Lower lobe of right lung (tissue), 2 donors: ENCODE measurements around the gene PARD6A. TPM values are rescaled to one million over a fixed set of nuclear protein-coding genes. Genes with fewer than 3 reads are reported as not detected.
A peak's percentile ranks its signal among the peaks of the same experiment; 100 is the strongest.

Experiments
- ATAC-seq, 2 donors: fragments of 200-7000 bp; cut with Tn5 transposase; one replicate each; pipeline ENCODE4 v1.9.1; 2020 to 2022; ENCODE audit warnings: mild to moderate bottlenecking in 2 of 2, moderate library complexity in 2 of 2
- DNase-seq: peaks from one replicate; pipeline ENCODE4 v3.0.0-alpha.2; 2020
- H3K27ac ChIP-seq: fragments of 200-600 bp; one replicate; pipeline ENCODE4 v1.8.0; 2022
- H3K27me3 ChIP-seq: fragments of 200-600 bp; one replicate; pipeline ENCODE4 v1.8.0; 2022; ENCODE audit warnings: low read depth
- H3K36me3 ChIP-seq: fragments of 200-600 bp; one replicate; pipeline ENCODE4 v1.8.0; 2022; ENCODE audit warnings: mild to moderate bottlenecking
- H3K4me1 ChIP-seq: fragments of 200-600 bp; one replicate; pipeline ENCODE4 v1.8.0; 2022
- H3K4me3 ChIP-seq: fragments of 200-600 bp; one replicate; pipeline ENCODE4 v1.8.0; 2022; ENCODE audit warnings: mild to moderate bottlenecking
- H3K9me3 ChIP-seq: fragments of 200-600 bp; one replicate; pipeline ENCODE4 v1.8.0; 2022
- CTCF ChIP-seq: fragments of 200-600 bp; IDR thresholded peaks from one replicate; pipeline ENCODE4 v1.8.0; 2022; ENCODE audit warnings: antibody characterized with exemption, mild to moderate bottlenecking
- intact Hi-C: fragments of 100-400 bp; cut with DNase I; formaldehyde crosslinking; loops from one replicate; pipeline ENCODE4 v1.11.0; 2022
- long read RNA-seq: library from polyadenylated mRNA; unstranded; transcript quantifications from one replicate; pipeline ENCODE4 v2.0.0, GENCODE V29; 2021
- total RNA-seq: library from RNA; stranded (reverse); fragmentation: NEBNext Ultra II Directional; extraction: Animal tissue kit (Norgen Biotek cat#: 25700); gene quantifications from one replicate; pipeline ENCODE4 v1.2.1, GENCODE V29; 2021
- donor health status: DM: no; HTN: yes; CAD: no; lungs with severe emphysema.

PARD6A gene, protein sequence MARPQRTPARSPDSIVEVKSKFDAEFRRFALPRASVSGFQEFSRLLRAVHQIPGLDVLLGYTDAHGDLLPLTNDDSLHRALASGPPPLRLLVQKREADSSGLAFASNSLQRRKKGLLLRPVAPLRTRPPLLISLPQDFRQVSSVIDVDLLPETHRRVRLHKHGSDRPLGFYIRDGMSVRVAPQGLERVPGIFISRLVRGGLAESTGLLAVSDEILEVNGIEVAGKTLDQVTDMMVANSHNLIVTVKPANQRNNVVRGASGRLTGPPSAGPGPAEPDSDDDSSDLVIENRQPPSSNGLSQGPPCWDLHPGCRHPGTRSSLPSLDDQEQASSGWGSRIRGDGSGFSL
- total RNA-seq, result 5.5 TPM
- long read RNA-seq, transcript PARD6A-202 (3 exons, 1,260 nt), result major isoform, 17 of 20 reads
- long read RNA-seq, partial matches to known transcripts, result 0 of 20 reads
- long read RNA-seq, other reads (novel, unspliced or antisense), result 0 of 20 reads

DNA sequence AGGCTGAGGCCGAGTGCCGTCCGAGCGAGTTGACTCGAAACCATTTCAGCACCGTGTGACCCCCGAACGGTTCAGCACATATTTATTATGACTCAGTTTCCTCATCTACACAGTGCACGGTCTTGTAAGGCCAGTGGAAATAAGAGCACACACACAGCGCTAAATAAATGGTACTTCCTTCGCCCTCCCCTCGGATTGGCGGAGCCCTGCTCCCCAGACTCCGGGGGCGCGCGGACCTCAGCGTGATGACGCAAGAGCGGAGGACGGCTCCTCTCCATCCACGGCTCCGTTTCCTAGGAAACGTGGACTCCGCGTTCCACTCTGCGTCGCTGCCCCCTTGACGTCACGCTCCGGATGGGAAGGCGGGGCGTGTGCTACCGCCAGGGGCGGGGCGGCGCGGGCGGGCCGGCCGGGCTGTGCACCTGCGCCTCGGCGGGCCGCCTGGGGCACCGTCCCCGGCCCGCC is at the start of gene PARD6A:
Gene PARD6A (plus strand): TSS at position 397 of the 465 bp plus-strand sequence. CDS start 79 bp downstream, outside the sequence.
- intact Hi-C loops, result no loop called here
- H3K4me3 ChIP-seq, result peak within 1 kb of the TSS; percentile 92
- peak; percentile 89 to 90 for ATAC-seq

DNA sequence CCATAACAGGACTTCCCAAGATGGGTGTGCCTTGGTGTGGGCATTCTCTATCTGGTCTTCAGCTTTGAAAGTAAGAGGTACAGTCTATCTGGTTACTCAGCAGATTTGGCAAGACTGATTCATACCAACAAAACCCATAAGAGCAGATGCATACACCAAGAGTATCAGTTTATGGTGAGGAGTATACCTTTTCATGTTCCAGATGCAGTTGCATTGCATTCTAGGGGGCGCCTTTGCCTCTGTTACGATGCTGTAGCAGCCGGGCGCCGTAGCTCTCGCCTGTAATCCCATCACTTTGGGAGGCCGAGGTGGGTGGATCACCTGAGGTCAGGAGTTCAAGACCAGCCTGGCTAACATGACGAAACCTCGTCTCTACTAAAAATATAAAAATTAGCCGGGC is 47.0 kb upstream of the PARD6A start:
- ATAC-seq (no peak), DNase-seq (no peak)
- TF ChIP-seq CTCF, result no peak
- H3K36me3 ChIP-seq, result peaks cover 79% of the 10 kb centered on the region
- H3K4me1 ChIP-seq, result no peaks in the 10 kb centered on the region
- H3K27me3 ChIP-seq, result no peaks in the 10 kb centered on the region
- no peak overlapping the region for H3K4me3 ChIP-seq
- H3K9me3 ChIP-seq, result no peaks in the 10 kb centered on the region
- intact Hi-C loops, result no loop called here
- no peak overlapping the region for H3K27ac ChIP-seq

More for the DNA sequence above, at the start of gene PARD6A:
- Histone ChIP-seq H3K27ac (peak within 1 kb of the TSS; percentile 94), H3K9me3 (no peaks in the 10 kb centered on the region), H3K27me3 (no peaks in the 10 kb centered on the region), H3K36me3 (peaks cover 34% of the 10 kb centered on the region), H3K4me1 (peaks cover 24% of the 10 kb centered on the region)
- DNase-seq, result peak; percentile 97
- TF ChIP-seq CTCF, result no peak

GRCh38 chr16:67628216-67628615 is 32.5 kb upstream of the PARD6A start:
- no peak for ATAC-seq

GRCh38 chr16:67632415-67633172 is 28.2 kb upstream of the PARD6A start:
- DNase-seq, result no peak
- H3K27me3 ChIP-seq, result no peaks in the 10 kb centered on the region
- H3K36me3 ChIP-seq, result peaks cover 93% of the 10 kb centered on the region
- H3K4me3 ChIP-seq, result no peak overlapping the region
- no peak for TF ChIP-seq CTCF
- H3K4me1 ChIP-seq, result no peaks in the 10 kb centered on the region
- ATAC-seq, result no peak
- intact Hi-C loops, result no loop called here
- no peak overlapping the region for H3K27ac ChIP-seq
- H3K9me3 ChIP-seq, result no peaks in the 10 kb centered on the region

More at GRCh38 chr16:67628216-67628615, 32.5 kb upstream of the PARD6A start:
- no peaks in the 10 kb centered on the region for H3K27me3 ChIP-seq
- H3K27ac ChIP-seq, result no peak overlapping the region
- no peaks in the 10 kb centered on the region for H3K9me3 ChIP-seq
- intact Hi-C loops, result no loop called here
- TF ChIP-seq CTCF, result no peak
- H3K4me1 ChIP-seq, result no peaks in the 10 kb centered on the region
- H3K36me3 ChIP-seq, result peaks cover 96% of the 10 kb centered on the region
- no peak overlapping the region for H3K4me3 ChIP-seq
- DNase-seq, result no peak

DNA sequence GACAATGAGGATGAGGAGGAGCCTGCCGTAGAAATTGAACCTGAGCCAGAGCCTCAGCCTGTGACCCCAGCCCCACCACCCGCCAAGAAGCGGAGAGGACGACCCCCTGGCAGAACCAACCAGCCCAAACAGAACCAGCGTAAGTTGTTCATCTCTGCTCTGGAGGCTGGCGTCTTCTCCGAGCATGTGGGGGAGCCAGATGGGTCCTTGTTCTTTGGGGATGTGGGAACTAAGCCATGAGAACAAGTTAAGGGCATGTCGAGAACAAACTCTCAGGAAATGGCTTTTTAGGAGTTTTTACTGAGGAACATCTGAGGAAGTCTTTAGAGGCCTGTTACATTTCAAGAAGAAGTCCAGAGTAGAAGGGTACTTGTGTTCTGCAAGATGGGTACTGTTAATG is 24.0 kb upstream of the PARD6A start:
- ATAC-seq (no peak), DNase-seq (no peak)
- peaks cover 73% of the 10 kb centered on the region for H3K36me3 ChIP-seq
- no peak overlapping the region for H3K4me3 ChIP-seq
- intact Hi-C loops, result no loop called here
- H3K4me1 ChIP-seq, result peaks cover 8% of the 10 kb centered on the region
- no peaks in the 10 kb centered on the region for H3K27me3 ChIP-seq
- no peak for TF ChIP-seq CTCF
- H3K27ac ChIP-seq, result no peak overlapping the region
- H3K9me3 ChIP-seq, result no peaks in the 10 kb centered on the region
